Measurements from ENCODE around the gene ARHGAP40. TPM values are rescaled to one million over a fixed set of nuclear protein-coding genes. Genes with fewer than 3 reads are reported as not detected.

Gene ARHGAP40
- total and polyA plus RNA-seq, 2 of the 8 experiments (the other 6 are each of a cell fraction or from before 2014, with no cell fraction given): 0.74 to 1.4 TPM

GRCh38 chr20:38624084-38624483, 22.5 kb downstream of the ARHGAP40 start:
- H3K23me2 ChIP-seq (ENCODE audit: low read depth, low read length): peaks cover 6% of the 10 kb centered on the region; the same call in 1 of the 2 replicates
- H3K4me1 ChIP-seq (replicated peaks in 1 of 4; ENCODE audit: control insufficient read depth in 3 of 4, insufficient read depth in 4 of 4, low read length in 3 of 4): peaks cover 0 to 11% (median 3%) of the 10 kb centered on the region in 4 experiments; a peak in 4 of 7 replicates

More at GRCh38 chr20:38624084-38624483, 22.5 kb downstream of the ARHGAP40 start:
- H4K5ac ChIP-seq (ENCODE audit: insufficient read length, low read depth, low read length): no peak overlapping the region
- H3K9ac ChIP-seq (replicated peaks in 1 of 4; ENCODE audit: extremely low read depth in 1 of 4, low read depth in 3 of 4, low read length in 3 of 4): no peak overlapping the region
- no peak overlapping the region for H3K14ac ChIP-seq (ENCODE audit: insufficient read length)
- H3K27me3 ChIP-seq (replicated peaks in 1 of 4; ENCODE audit: control insufficient read depth in 3 of 4, extremely low read depth in 1 of 4, insufficient read depth in 3 of 4, low read length in 3 of 4): no peaks in the 10 kb centered on the region; a peak in 1 of 7 replicates
- no peaks in the 10 kb centered on the region for H3K9me3 ChIP-seq (ENCODE audit: insufficient read depth in 2 of 2, low read depth in 1 of 2, low read length in 1 of 2)
- no peak overlapping the region for H2BK20ac ChIP-seq (ENCODE audit: low read length)
- no peak overlapping the region for H2AFZ ChIP-seq (ENCODE audit: low read length)
- no peak overlapping the region for H3K4ac ChIP-seq (replicated peaks; ENCODE audit: insufficient read length, low read depth, low read length)
- TF ChIP-seq E2F6 (IDR thresholded peaks at IDR 0.05) (no peak), HDAC2 (IDR thresholded peaks at IDR 0.05; ENCODE audit: borderline replicate concordance in 1 of 2, low read depth in 2 of 2, low read length in 2 of 2) (no peak), NRF1 (IDR thresholded peaks at IDR 0.05; ENCODE audit: low read depth, low read length) (no peak), BRCA1 (IDR thresholded peaks at IDR 0.05; ENCODE audit: low read depth, low read length) (no peak)
- H4K8ac ChIP-seq (ENCODE audit: extremely low read depth, insufficient read depth, low read length): no peak overlapping the region
- H4K20me1 ChIP-seq (replicated peaks in 1 of 2; ENCODE audit: control insufficient read depth in 1 of 2, insufficient read depth in 2 of 2, low read length in 2 of 2): no peaks in the 10 kb centered on the region
- H2BK12ac ChIP-seq (ENCODE audit: low read depth, low read length): no peak overlapping the region
- WGBS, 2 experiments (ENCODE audit: extremely low coverage in 1 of 2, insufficient coverage in 1 of 2, insufficient read length in 1 of 2, insufficient replicate concordance in 2 of 2, low coverage in 1 of 2, low lambda C conversion rate in 2 of 2, missing lambda C conversion rate in 1 of 2): 75% methylated on average over 2 of the region's 2 CpGs; no CpG with 5 or more reads in 1 of the 2 experiments
- no peak overlapping the region for H3K18ac ChIP-seq (ENCODE audit: extremely low read depth, low read length)
- H3K79me2 ChIP-seq (ENCODE audit: control insufficient read depth in 1 of 2, insufficient read depth in 2 of 2, low read length in 2 of 2): no peaks in the 10 kb centered on the region
- CTCF ChIA-PET (ENCODE audit: partially characterized antibody): interaction anchor here (2.2 kb wide), 1 partner anchor 10 kb away, joined by 9 read pairs; no protein-coding TSS in a partner anchor
- H2BK15ac ChIP-seq (ENCODE audit: low read length): no peak overlapping the region
- H2BK120ac ChIP-seq (replicated peaks; ENCODE audit: low read depth, low read length): no peak overlapping the region
- H2BK5ac ChIP-seq (ENCODE audit: low read depth, low read length): no peak overlapping the region
- H4K91ac ChIP-seq (replicated peaks; ENCODE audit: insufficient read length, low read length): no peak overlapping the region
- H3K56ac ChIP-seq (replicated peaks; ENCODE audit: insufficient read length, low read depth, low read length): no peak overlapping the region
- no peak overlapping the region for H3K4me2 ChIP-seq (ENCODE audit: insufficient read depth in 1 of 2, low read depth in 2 of 2, low read length in 2 of 2)
- POLR2A ChIA-PET (ENCODE audit: partially characterized antibody): no interaction called here
- H3K27ac ChIP-seq (ENCODE audit: low read depth, low read length): no peak overlapping the region
- H2AK5ac ChIP-seq (ENCODE audit: low read depth, low read length): no peak overlapping the region
- no peaks in the 10 kb centered on the region for H3K79me1 ChIP-seq (ENCODE audit: low read depth, low read length)
- FAIRE-seq: no peak
- H3K23ac ChIP-seq (ENCODE audit: insufficient read length): no peak overlapping the region
- no peak overlapping the region for H3K4me3 ChIP-seq (ENCODE audit: extremely low read depth in 1 of 4, insufficient read depth in 2 of 4, low read depth in 3 of 4, low read length in 4 of 4)
- no peaks in the 10 kb centered on the region for H3K36me3 ChIP-seq (ENCODE audit: control insufficient read depth in 2 of 4, insufficient read depth in 4 of 4, low read length in 3 of 4)
- DNase-seq (ENCODE audit: low read depth in 1 of 2, low spot score in 2 of 2): no peak

Measured in H1 (cell line).